H1 (cell line): ENCODE data around the gene SEMA4D.

Experiments used
- BRCA1 ChIP-seq: IDR thresholded peaks from 2 replicates; pipeline ENCODE4 v1.6.1; 2012; ENCODE audit warnings: low read depth, low read length, improper control_type of control experiment
- POLR2A ChIP-seq, 2 experiments: IDR thresholded peaks; 1 replicate in 1 of 2; 2 replicates in 1 of 2; pipeline ENCODE4 v1.6.1; 2011; ENCODE audit warnings: low read depth in 2 of 2, low read length in 2 of 2, mild to moderate bottlenecking in 2 of 2; ENCODE audit errors: control extremely low read depth in 1 of 2

- no peak for TF ChIP-seq BRCA1
- TF ChIP-seq POLR2A (IDR thresholded peaks at IDR 0.05; ENCODE audit: control extremely low read depth in 1 of 2, low read depth in 2 of 2, low read length in 2 of 2): no peak
Observed at GRCh38 chr9:89414670-89415324, 83.1 kb downstream of the SEMA4D start.
